GM20000 (cell line): ENCODE measurements around the gene IL9R.

Experiments
- DNase-seq: peaks from one replicate; pipeline ENCODE4 v3.0.0; 2012; ENCODE audit warnings: low spot score
- CTCF ChIP-seq: IDR thresholded peaks from 2 replicates; pipeline ENCODE4 v1.5.1; 2012; ENCODE audit warnings: mild to moderate bottlenecking, control low read depth; ENCODE audit errors: extremely low read depth, missing control alignments

Gene IL9R

GRCh38 chrX:155997436-155997835 lies at the start of gene IL9R:
Gene IL9R (plus strand): TSS chrX:155997696. CDS start chrX:155997760, 64 bp downstream.
- TF ChIP-seq CTCF: no peak
- DNase-seq: peak; percentile 60

GRCh38 chrX:155949098-155949497 lies 48.4 kb upstream of the IL9R start:
- no peak for DNase-seq
- TF ChIP-seq CTCF: no peak

- no peak for DNase-seq
- TF ChIP-seq CTCF: no peak
Measured at GRCh38 chrX:155951237-155951789, 46.2 kb upstream of the IL9R start.

GRCh38 chrX:155953055-155953454 lies 44.4 kb upstream of the IL9R start:
- TF ChIP-seq CTCF: no peak
- DNase-seq: no peak

GRCh38 chrX:155954793-155955192 lies 42.7 kb upstream of the IL9R start:
- no peak for DNase-seq
- no peak for TF ChIP-seq CTCF

- TF ChIP-seq CTCF: no peak
- DNase-seq: no peak
Measured at GRCh38 chrX:155956099-155956498, 41.4 kb upstream of the IL9R start.

- TF ChIP-seq CTCF: no peak
- no peak for DNase-seq
Measured at GRCh38 chrX:155956649-155957048, 40.8 kb upstream of the IL9R start.
